A673 (cell line): ENCODE measurements around the gene PAK3. TPM values are rescaled to one million over a fixed set of nuclear protein-coding genes. Genes with fewer than 3 reads are reported as not detected.
A peak's percentile ranks its signal among the peaks of the same experiment; 100 is the strongest.

ENCODE experiments used
- BruUV-seq: library from RNA; stranded (reverse); fragments of 400-500 nt; replicated peaks from 2 replicates; lab custom pipeline; 2021; lab: Mats Ljungman, UMichigan
- CTCF ChIA-PET: fragments of 300-600 bp; sonication (Branson Sonifier 250); formaldehyde crosslinking; loops from one replicate; lab custom pipeline; 2022; ENCODE audit warnings: antibody characterized with exemption; lab: Charles Lee
- POLR2A ChIA-PET: fragments of 300-600 bp; sonication (Branson Sonifier 250); formaldehyde crosslinking; loops from one replicate; lab custom pipeline; 2022; ENCODE audit warnings: antibody characterized with exemption; ENCODE audit not compliant: low non-redundant PET; lab: Charles Lee
- DNase-seq: peaks from one replicate; pipeline ENCODE4 v3.0.0-alpha.2; 2015; ENCODE audit warnings: low spot score
- H3K27ac ChIP-seq: fragments of 200-600 bp; sonication (generic); 2 replicates; pipeline ENCODE4 v1.5.1; 2016; ENCODE audit warnings: mixed run types, low read depth, mild to moderate bottlenecking, mixed read lengths, antibody characterized with exemption, low read length; ENCODE audit not compliant: poor library complexity, severe bottlenecking
- H3K27me3 ChIP-seq: fragments of 200-600 bp; sonication (generic); replicated peaks from 2 replicates; pipeline ENCODE4 v1.6.1; 2017; ENCODE audit warnings: mixed run types, low read depth, mild to moderate bottlenecking, mixed read lengths, antibody characterized with exemption, low read length; ENCODE audit not compliant: insufficient read depth, poor library complexity
- H3K36me3 ChIP-seq: fragments of 200-600 bp; sonication (generic); 2 replicates; pipeline ENCODE4 v1.6.1; 2016; ENCODE audit warnings: mixed run types, mild to moderate bottlenecking, mixed read lengths, antibody characterized with exemption, low read length; ENCODE audit not compliant: insufficient read depth, poor library complexity, severe bottlenecking
- H3K4me1 ChIP-seq: fragments of 200-600 bp; sonication (generic); 2 replicates; pipeline ENCODE4 v1.6.1; 2017; ENCODE audit warnings: mixed run types, mild to moderate bottlenecking, mixed read lengths, antibody characterized with exemption, low read length; ENCODE audit not compliant: insufficient read depth, poor library complexity, severe bottlenecking
- H3K4me3 ChIP-seq: fragments of 200-600 bp; sonication (generic); 2 replicates; pipeline ENCODE4 v1.5.1; 2016; ENCODE audit warnings: low read depth, mixed run types, mild to moderate bottlenecking, mixed read lengths, low read length; ENCODE audit not compliant: poor library complexity, severe bottlenecking
- H3K9me3 ChIP-seq: fragments of 200-600 bp; sonication (generic); 2 replicates; pipeline ENCODE4 v1.6.1; 2016; ENCODE audit warnings: mixed run types, low read depth, mild to moderate bottlenecking, mixed read lengths, antibody characterized with exemption, low read length; ENCODE audit not compliant: poor library complexity, severe bottlenecking
- EZH2 ChIP-seq: fragments of 200-600 bp; sonication (generic); IDR thresholded peaks from 2 replicates; pipeline ENCODE4 v1.6.1; 2017; ENCODE audit warnings: borderline replicate concordance, low read depth, mild to moderate bottlenecking, mixed read lengths, antibody characterized with exemption, low read length; ENCODE audit not compliant: poor library complexity, severe bottlenecking
- intact Hi-C: fragments of 100-400 bp; cut with micrococcal nuclease; formaldehyde crosslinking; loops from one replicate; pipeline ENCODE4 v1.10.0; 2022; ENCODE audit not compliant: unreplicated experiment
- total RNA-seq: library from RNA; stranded (reverse); gene quantifications from 2 replicates; pipeline ENCODE4 v1.2.3, GENCODE V29; 2021
- TF ChIP-seq, protein P1 (sequence below): fragments of 300-800, 200-600 bp; sonication (generic); conservative IDR thresholded peaks from 2 replicates; pipeline ENCODE4 v1.5.1; 2017; ENCODE audit warnings: low read depth, mild to moderate bottlenecking, antibody characterized with exemption, low read length, moderate library complexity, mixed read lengths

Gene PAK3
- total RNA-seq, 1 experiment from 2014 or later = not detected

GRCh38 chrX:111165902-111166301, 69.9 kb downstream of the PAK3 start:
- no peak overlapping the region for H3K27ac ChIP-seq
- H3K36me3 ChIP-seq = no peaks in the 10 kb centered on the region
- ChIA-PET CTCF (no interaction called here), POLR2A (no interaction called here)
- H3K9me3 ChIP-seq = no peaks in the 10 kb centered on the region
- TF ChIP-seq EZH2 = no peak
- TF ChIP-seq, protein P1, sequence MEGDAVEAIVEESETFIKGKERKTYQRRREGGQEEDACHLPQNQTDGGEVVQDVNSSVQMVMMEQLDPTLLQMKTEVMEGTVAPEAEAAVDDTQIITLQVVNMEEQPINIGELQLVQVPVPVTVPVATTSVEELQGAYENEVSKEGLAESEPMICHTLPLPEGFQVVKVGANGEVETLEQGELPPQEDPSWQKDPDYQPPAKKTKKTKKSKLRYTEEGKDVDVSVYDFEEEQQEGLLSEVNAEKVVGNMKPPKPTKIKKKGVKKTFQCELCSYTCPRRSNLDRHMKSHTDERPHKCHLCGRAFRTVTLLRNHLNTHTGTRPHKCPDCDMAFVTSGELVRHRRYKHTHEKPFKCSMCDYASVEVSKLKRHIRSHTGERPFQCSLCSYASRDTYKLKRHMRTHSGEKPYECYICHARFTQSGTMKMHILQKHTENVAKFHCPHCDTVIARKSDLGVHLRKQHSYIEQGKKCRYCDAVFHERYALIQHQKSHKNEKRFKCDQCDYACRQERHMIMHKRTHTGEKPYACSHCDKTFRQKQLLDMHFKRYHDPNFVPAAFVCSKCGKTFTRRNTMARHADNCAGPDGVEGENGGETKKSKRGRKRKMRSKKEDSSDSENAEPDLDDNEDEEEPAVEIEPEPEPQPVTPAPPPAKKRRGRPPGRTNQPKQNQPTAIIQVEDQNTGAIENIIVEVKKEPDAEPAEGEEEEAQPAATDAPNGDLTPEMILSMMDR = no peak
- BruUV-seq = no TSS peak
- intact Hi-C loops = no loop called here
- H3K4me1 ChIP-seq = no peaks in the 10 kb centered on the region
- H3K4me3 ChIP-seq = no peak overlapping the region
- H3K27me3 ChIP-seq = peaks cover 3% of the 10 kb centered on the region
- no peak for DNase-seq

DNA sequence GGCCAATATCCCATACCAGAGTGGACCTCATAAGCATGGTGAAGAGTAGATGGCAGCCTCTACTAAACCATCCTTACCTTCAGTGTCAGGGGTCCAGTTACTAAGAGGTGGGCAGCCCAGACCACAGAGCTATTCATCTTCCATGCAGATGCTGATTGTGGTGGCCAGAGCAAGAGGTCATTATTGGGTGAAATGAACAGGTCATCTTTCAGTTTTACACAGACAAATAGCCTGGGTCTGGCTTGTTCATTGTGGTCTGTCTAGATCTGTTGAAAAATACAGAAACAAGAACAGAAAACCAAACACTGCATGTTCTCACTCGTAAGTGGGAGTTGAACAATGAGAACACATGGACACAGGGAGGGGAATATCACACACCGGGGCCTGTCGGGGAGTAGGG, 71.3 kb downstream of the PAK3 start:
- H3K27me3 ChIP-seq = peaks cover 3% of the 10 kb centered on the region
- no peaks in the 10 kb centered on the region for H3K36me3 ChIP-seq
- ChIA-PET POLR2A (no interaction called here), CTCF (interaction anchor here (1.6 kb wide), 1 partner anchor 278 kb away, joined by 5 read pairs; no protein-coding TSS in a partner anchor)
- no peaks in the 10 kb centered on the region for H3K9me3 ChIP-seq
- TF ChIP-seq, protein P1 = no peak
- no peak for TF ChIP-seq EZH2
- DNase-seq = no peak
- intact Hi-C loops = no loop called here
- no peaks in the 10 kb centered on the region for H3K4me1 ChIP-seq
- no TSS peak for BruUV-seq
- no peak overlapping the region for H3K4me3 ChIP-seq
- H3K27ac ChIP-seq = no peak overlapping the region

GRCh38 chrX:111168314-111168713, 72.3 kb downstream of the PAK3 start:
- no peak overlapping the region for H3K27ac ChIP-seq
- peak; percentile 45 for DNase-seq
- H3K4me1 ChIP-seq = no peaks in the 10 kb centered on the region
- H3K27me3 ChIP-seq = peaks cover 3% of the 10 kb centered on the region
- intact Hi-C loops = loop anchor here (1.0 to 2.0 kb wide), 2 partner anchors 76 to 277 kb away; no protein-coding TSS in a partner anchor
- TF ChIP-seq EZH2 = no peak
- TF ChIP-seq, protein P1 = peak; percentile 54
- CTCF ChIA-PET = interaction anchor here (0.6 to 1.6 kb wide), 2 partner anchors 76 to 277 kb away, joined by 3 to 5 read pairs; no protein-coding TSS in a partner anchor
- no peak overlapping the region for H3K4me3 ChIP-seq
- no TSS peak for BruUV-seq
- no peaks in the 10 kb centered on the region for H3K36me3 ChIP-seq
- no peaks in the 10 kb centered on the region for H3K9me3 ChIP-seq
- POLR2A ChIA-PET = no interaction called here
